ENCODE measurements around the gene ATP11A. TPM values are rescaled to one million over a fixed set of nuclear protein-coding genes. Genes with fewer than 3 reads are reported as not detected.
"Not testable (repeated sequence)": the region's sequence is repeated elsewhere in the genome, so short reads cannot be mapped to it uniquely, and the experiment has no call there.

The ATP11A gene
- total RNA-seq, 1 donor from 2014 or later: 6.1 TPM

- peaks cover 4% of the 10 kb centered on the region for H3K36me3 ChIP-seq (ENCODE audit: control insufficient read depth, insufficient read depth, low read length)
Measured at GRCh38 chr13:112859128-112859816, 169.4 kb downstream of the ATP11A start.

GRCh38 chr13:112859817-112860190 is 170.0 kb downstream of the ATP11A start:
- DNase-seq (ENCODE audit: low read depth) (peak; percentile 39), FAIRE-seq (no peak)
- Histone ChIP-seq H3K27me3 (ENCODE audit: control insufficient read depth, insufficient read depth, low read length) (no peaks in the 10 kb centered on the region), H3K4me3 (ENCODE audit: low read depth, low read length) (no peak overlapping the region), H3K36me3 (ENCODE audit: control insufficient read depth, insufficient read depth, low read length) (peaks cover 4% of the 10 kb centered on the region)
- TF ChIP-seq, protein P1, sequence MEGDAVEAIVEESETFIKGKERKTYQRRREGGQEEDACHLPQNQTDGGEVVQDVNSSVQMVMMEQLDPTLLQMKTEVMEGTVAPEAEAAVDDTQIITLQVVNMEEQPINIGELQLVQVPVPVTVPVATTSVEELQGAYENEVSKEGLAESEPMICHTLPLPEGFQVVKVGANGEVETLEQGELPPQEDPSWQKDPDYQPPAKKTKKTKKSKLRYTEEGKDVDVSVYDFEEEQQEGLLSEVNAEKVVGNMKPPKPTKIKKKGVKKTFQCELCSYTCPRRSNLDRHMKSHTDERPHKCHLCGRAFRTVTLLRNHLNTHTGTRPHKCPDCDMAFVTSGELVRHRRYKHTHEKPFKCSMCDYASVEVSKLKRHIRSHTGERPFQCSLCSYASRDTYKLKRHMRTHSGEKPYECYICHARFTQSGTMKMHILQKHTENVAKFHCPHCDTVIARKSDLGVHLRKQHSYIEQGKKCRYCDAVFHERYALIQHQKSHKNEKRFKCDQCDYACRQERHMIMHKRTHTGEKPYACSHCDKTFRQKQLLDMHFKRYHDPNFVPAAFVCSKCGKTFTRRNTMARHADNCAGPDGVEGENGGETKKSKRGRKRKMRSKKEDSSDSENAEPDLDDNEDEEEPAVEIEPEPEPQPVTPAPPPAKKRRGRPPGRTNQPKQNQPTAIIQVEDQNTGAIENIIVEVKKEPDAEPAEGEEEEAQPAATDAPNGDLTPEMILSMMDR (IDR thresholded peaks at IDR 0.05; ENCODE audit: insufficient read depth, low read length, severe bottlenecking): no peak

More at GRCh38 chr13:112859128-112859816, 169.4 kb downstream of the ATP11A start:
- Histone ChIP-seq H3K4me3 (ENCODE audit: low read depth, low read length) (no peak overlapping the region), H3K27me3 (ENCODE audit: control insufficient read depth, insufficient read depth, low read length) (no peaks in the 10 kb centered on the region)
- no peak for FAIRE-seq
- DNase-seq (ENCODE audit: low read depth): no peak
- TF ChIP-seq, protein P1 (IDR thresholded peaks at IDR 0.05; ENCODE audit: insufficient read depth, low read length, severe bottlenecking): no peak

DNA sequence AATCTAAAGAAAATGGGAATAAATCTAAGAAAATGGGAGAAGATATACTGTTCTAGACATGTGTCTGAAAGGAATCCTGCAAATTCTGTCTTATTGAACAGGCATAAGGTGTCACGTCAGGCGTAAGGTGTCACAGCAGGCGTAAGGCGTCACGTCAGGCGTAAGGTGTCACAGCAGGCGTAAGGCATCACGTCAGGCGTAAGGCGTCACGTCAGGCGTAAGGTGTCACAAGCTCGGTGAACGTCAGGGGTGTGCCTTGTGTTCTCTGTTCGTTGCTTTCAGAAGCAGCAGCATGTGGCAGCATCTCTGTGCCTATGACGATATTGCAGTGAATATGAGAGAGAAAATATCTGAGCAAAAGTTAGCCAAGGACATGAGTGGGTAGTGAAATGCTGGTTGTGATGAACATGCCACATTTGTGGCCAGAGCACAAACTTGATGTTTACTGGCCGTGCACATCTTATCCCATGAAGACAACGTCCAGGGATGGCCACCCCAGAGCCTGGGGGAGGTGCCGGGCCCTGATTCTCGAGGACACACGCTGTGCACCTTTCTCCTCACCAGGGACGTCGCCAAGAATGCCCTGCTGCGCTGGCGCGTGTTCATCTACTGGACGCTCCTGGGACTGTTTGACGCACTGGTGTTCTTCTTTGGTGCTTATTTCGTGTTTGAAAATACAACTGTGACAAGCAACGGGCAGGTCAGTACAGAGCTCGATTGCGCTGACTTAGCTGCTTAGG is 172.2 kb downstream of the ATP11A start:
- H3K36me3 ChIP-seq (ENCODE audit: control insufficient read depth, insufficient read depth, low read length): no peaks in the 10 kb centered on the region
- H3K4me3 ChIP-seq (ENCODE audit: low read depth, low read length): no peak overlapping the region
- peak; percentile 36 for FAIRE-seq
- H3K27me3 ChIP-seq (ENCODE audit: control insufficient read depth, insufficient read depth, low read length): no peaks in the 10 kb centered on the region
- TF ChIP-seq, protein P1 (IDR thresholded peaks at IDR 0.05; ENCODE audit: insufficient read depth, low read length, severe bottlenecking): no peak
- DNase-seq (ENCODE audit: low read depth): no peak

DNA sequence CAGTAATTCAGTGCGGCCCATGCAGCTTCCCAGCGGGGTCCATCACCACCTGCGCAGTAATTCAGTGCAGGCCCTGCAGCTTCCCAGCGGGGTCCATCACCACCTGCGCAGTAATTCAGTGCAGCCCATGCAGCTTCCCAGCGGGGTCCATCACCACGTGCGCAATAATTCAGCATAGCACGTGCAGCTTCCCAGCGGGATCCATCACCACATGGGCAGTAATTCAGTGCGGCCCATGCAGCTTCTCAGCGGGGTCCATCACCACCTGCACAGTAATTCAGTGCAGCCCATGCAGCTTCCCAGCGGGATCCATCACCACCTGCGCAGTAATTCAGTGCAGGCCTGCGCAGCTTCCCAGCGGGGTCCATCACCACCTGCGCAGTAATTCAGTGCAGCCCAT is 173.5 kb downstream of the ATP11A start:
- H3K36me3 ChIP-seq (ENCODE audit: control insufficient read depth, insufficient read depth, low read length); FAIRE-seq; H3K4me3 ChIP-seq (ENCODE audit: low read depth, low read length); DNase-seq (ENCODE audit: low read depth); H3K27me3 ChIP-seq (ENCODE audit: control insufficient read depth, insufficient read depth, low read length): not testable (repeated sequence)

DNA sequence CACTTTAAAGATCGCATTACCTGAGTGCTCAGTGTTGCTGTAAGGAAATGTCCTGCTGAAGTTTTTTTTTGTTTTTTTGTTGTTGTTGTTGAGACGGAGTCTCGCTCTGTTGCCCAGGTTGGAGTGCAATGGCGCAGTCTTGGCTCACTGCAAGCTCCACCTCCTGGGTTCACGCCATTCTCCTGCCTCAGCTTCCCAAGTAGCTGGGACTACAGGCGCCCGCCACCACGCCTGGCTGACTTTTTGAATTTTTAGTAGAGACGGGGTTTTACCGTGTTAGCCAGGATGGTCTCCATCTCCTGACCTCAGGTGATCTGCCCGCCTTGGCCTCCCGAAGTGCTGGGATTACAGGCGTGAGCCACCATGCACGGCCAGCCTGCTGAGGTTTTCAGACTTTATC is 175.6 kb downstream of the ATP11A start:
- DNase-seq (ENCODE audit: low read depth); H3K36me3 ChIP-seq (ENCODE audit: control insufficient read depth, insufficient read depth, low read length): not testable (repeated sequence)

DNA sequence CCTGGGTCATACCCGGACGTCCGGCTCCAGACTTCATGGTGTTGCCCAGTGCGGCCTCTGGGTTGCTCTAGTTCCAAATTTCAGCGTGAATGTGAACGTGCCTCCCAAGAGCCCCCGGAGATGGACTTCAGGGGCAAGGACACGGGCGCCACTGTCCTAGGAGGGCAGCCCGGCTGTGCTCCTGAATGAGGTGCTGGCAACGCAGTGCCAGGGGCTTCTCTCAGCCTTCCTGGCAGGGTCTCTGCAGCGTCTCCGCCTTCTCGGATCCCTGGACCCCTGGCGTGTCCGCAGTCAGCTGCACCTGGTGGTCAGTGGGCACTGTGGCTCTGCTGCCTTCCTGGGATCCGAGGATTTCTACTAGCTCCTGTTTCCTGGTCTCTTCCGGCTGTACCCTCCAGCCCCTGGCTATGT is 177.5 kb downstream of the ATP11A start:
- Histone ChIP-seq H3K4me3 (ENCODE audit: low read depth, low read length) (no peak overlapping the region), H3K36me3 (ENCODE audit: control insufficient read depth, insufficient read depth, low read length) (peaks cover 2% of the 10 kb centered on the region), H3K27me3 (ENCODE audit: control insufficient read depth, insufficient read depth, low read length) (no peaks in the 10 kb centered on the region)
- TF ChIP-seq, protein P1 (IDR thresholded peaks at IDR 0.05; ENCODE audit: insufficient read depth, low read length, severe bottlenecking): no peak
- no peak for DNase-seq (ENCODE audit: low read depth)
- FAIRE-seq: no peak

More for the DNA sequence above, 175.6 kb downstream of the ATP11A start:
- H3K4me3 ChIP-seq (ENCODE audit: low read depth, low read length); FAIRE-seq; H3K27me3 ChIP-seq (ENCODE audit: control insufficient read depth, insufficient read depth, low read length): not testable (repeated sequence)
